ENCODE measurements around the gene TRMT10C. TPM values are rescaled to one million over a fixed set of nuclear protein-coding genes. Genes with fewer than 3 reads are reported as not detected.
"Not testable (repeated sequence)": the region's sequence is repeated elsewhere in the genome, so short reads cannot be mapped to it uniquely, and the experiment has no call there.

Gene TRMT10C
- total RNA-seq, 5 donors from 2014 or later (not counting 1 experiment from before 2014, with no cell fraction given) = 21.4 to 33.3 (median 22.2) TPM

GRCh38 chr3:101553381-101553780 lies 8.3 kb upstream of the TRMT10C start:
- H3K9me3 ChIP-seq; H3K27ac ChIP-seq (ENCODE audit: low read length); H3K4me3 Mint-ChIP-seq; H3K4me1 ChIP-seq (ENCODE audit: control insufficient read depth in 1 of 2, extremely low read depth in 1 of 2, insufficient read depth in 2 of 2, low read length in 2 of 2); H3K27ac Mint-ChIP-seq; H3K27me3 ChIP-seq (replicated peaks in 1 of 2; ENCODE audit: control insufficient read depth in 2 of 2, extremely low read depth in 1 of 2, insufficient read depth in 2 of 2, low read length in 1 of 2); H3K27me3 Mint-ChIP-seq; H3K36me3 ChIP-seq (ENCODE audit: control insufficient read depth in 2 of 2, extremely low read depth in 1 of 2, insufficient read depth in 1 of 2, low read length in 1 of 2); H3K9me3 Mint-ChIP-seq; ATAC-seq (replicated peaks in 1 of 4); H3K36me3 Mint-ChIP-seq; H3K4me3 ChIP-seq (ENCODE audit: control insufficient read depth in 1 of 2, extremely low read depth in 1 of 2, low read length in 1 of 2); H3K4me1 Mint-ChIP-seq; DNase-seq: not testable (repeated sequence)
- POLR2A ChIA-PET = interaction anchor here in 1 of 2 donors (0.6 kb wide), 1 partner anchor 12 kb away, joined by 3 read pairs; no protein-coding TSS in a partner anchor
- WGBS (ENCODE audit: insufficient coverage) = 86% methylated on average over 5 of the region's 5 CpGs
- CTCF ChIA-PET = interaction anchor here in 1 of 2 donors (1.1 kb wide), 1 partner anchor 8 kb away, joined by 3 read pairs; no protein-coding TSS in a partner anchor

- Mint-ChIP-seq H3K27ac (no peak overlapping the region), H3K4me3 (no peak overlapping the region), H3K4me1 (peaks cover 4 to 7% (median 4%) of the 10 kb centered on the region in 3 donors), H3K9me3 (no peaks in the 10 kb centered on the region), H3K27me3 (peaks cover 5 to 11% of the 10 kb centered on the region in 2 donors), H3K36me3 (no peaks in the 10 kb centered on the region)
- 100% methylated on average over 1 of the region's 3 CpGs for WGBS (ENCODE audit: insufficient coverage)
- no peak overlapping the region for H3K4me3 ChIP-seq (ENCODE audit: control insufficient read depth in 1 of 2, extremely low read depth in 1 of 2, low read length in 1 of 2)
- H3K9me3 ChIP-seq = no peaks in the 10 kb centered on the region
- peaks cover 0 to 1% of the 10 kb centered on the region in 2 experiments for H3K4me1 ChIP-seq (ENCODE audit: control insufficient read depth in 1 of 2, extremely low read depth in 1 of 2, insufficient read depth in 2 of 2, low read length in 2 of 2)
- no peak for DNase-seq
- peaks cover 0 to 11% of the 10 kb centered on the region in 2 experiments for H3K27me3 ChIP-seq (replicated peaks in 1 of 2; ENCODE audit: control insufficient read depth in 2 of 2, extremely low read depth in 1 of 2, insufficient read depth in 2 of 2, low read length in 1 of 2)
- H3K36me3 ChIP-seq (ENCODE audit: control insufficient read depth in 2 of 2, extremely low read depth in 1 of 2, insufficient read depth in 1 of 2, low read length in 1 of 2) = no peaks in the 10 kb centered on the region
- ATAC-seq (replicated peaks in 1 of 4) = no peak
- ChIA-PET CTCF (interaction anchor here (0.6 to 0.7 kb wide), 4 partner anchors 16 to 308 kb away, joined by 3 to 6 read pairs (median 4); no protein-coding TSS in a partner anchor), POLR2A (interaction anchor here (0.9 to 1.1 kb wide), 2 partner anchors 9 to 61 kb away, joined by 4 to 5 read pairs; no protein-coding TSS in a partner anchor)
- H3K27ac ChIP-seq (ENCODE audit: low read length) = no peak overlapping the region
These were observed 5.6 kb upstream of the TRMT10C start for GRCh38 chr3:101556064-101556463.

DNA sequence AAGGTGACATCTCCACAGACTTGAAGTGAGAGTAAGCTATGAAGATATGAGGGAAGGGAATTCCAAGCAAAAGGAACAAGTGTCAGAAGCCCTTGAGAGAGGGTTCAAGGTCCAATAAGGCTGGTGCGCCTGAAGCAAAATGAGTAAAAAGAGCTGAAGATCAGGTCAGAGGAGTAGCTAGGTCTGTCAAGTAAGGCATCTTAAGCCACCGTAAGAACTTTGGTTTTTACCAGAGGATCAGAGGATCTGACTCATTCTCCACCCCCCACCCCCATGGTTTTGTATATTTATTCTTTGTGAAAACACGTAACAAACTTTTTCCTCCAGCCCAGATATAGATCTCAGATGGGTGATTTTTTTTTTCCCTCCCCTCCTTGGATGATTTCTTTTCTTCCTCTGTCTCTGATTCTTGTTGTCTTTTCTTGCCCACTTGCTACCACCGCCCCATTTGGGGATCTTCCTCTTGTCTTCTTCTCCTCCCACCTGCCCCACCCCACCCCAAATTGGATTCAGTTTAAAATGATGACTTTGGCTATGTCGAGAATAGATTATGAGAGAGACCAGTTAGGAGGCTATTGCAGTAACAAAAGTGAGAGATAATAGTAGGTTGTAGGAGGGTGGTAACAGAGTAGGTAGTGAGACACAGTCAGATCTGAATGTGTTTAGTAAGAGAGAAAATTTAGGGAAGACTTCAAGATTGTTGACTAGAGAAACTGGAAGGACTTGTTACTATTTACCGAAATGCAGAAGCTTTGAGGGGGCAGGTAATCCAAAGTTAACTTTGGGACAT lies 6.1 kb downstream of the TRMT10C start:
- H3K4me1 Mint-ChIP-seq = peaks cover 56 to 66% (median 60%) of the 10 kb centered on the region in 3 donors
- H3K27me3 Mint-ChIP-seq = no peaks in the 10 kb centered on the region
- ATAC-seq (replicated peaks in 1 of 4) = no peak
- no peak overlapping the region for H3K4me3 Mint-ChIP-seq
- peaks cover 28% of the 10 kb centered on the region for H3K36me3 Mint-ChIP-seq
- POLR2A ChIA-PET = interaction anchor here in 1 of 2 donors (0.7 kb wide), 1 partner anchor 317 kb away, joined by 3 read pairs; no protein-coding TSS in a partner anchor
- H3K27ac Mint-ChIP-seq = peak overlapping the region in 1 of 2 donors; percentile 8
- no peak overlapping the region for H3K27ac ChIP-seq (ENCODE audit: low read length)
- H3K36me3 ChIP-seq (ENCODE audit: control insufficient read depth in 2 of 2, extremely low read depth in 1 of 2, insufficient read depth in 1 of 2, low read length in 1 of 2) = peaks cover 0 to 34% of the 10 kb centered on the region in 2 donors
- peaks cover 15 to 29% of the 10 kb centered on the region in 2 experiments for H3K4me1 ChIP-seq (ENCODE audit: control insufficient read depth in 1 of 2, extremely low read depth in 1 of 2, insufficient read depth in 2 of 2, low read length in 2 of 2)
- CTCF ChIA-PET = interaction anchor here in 1 of 2 donors (0.5 to 0.8 kb wide), 3 partner anchors 15 to 152 kb away, joined by 3 to 6 read pairs (median 4); no protein-coding TSS in a partner anchor
- H3K4me3 ChIP-seq (ENCODE audit: control insufficient read depth in 1 of 2, extremely low read depth in 1 of 2, low read length in 1 of 2) = no peak overlapping the region
- H3K9me3 ChIP-seq = no peaks in the 10 kb centered on the region
- 45% methylated on average over 2 of the region's 6 CpGs for WGBS (ENCODE audit: insufficient coverage)
- H3K9me3 Mint-ChIP-seq = no peaks in the 10 kb centered on the region
- H3K27me3 ChIP-seq (replicated peaks in 1 of 2; ENCODE audit: control insufficient read depth in 2 of 2, extremely low read depth in 1 of 2, insufficient read depth in 2 of 2, low read length in 1 of 2) = no peaks in the 10 kb centered on the region
- DNase-seq = no peak

- H3K4me1 Mint-ChIP-seq = peaks cover 60 to 68% (median 62%) of the 10 kb centered on the region in 3 donors
- peak overlapping the region; percentile 2 for H3K27ac ChIP-seq (ENCODE audit: low read length)
These were observed 9.6 kb downstream of the TRMT10C start for GRCh38 chr3:101571028-101571895.

GRCh38 chr3:101573449-101574387 lies 12.1 kb downstream of the TRMT10C start, which contains the start of gene PCNP:
Gene PCNP (plus strand): TSS chr3:101574180. CDS start chr3:101574216, 36 bp downstream.
- Mint-ChIP-seq H3K4me1 (peaks cover 65 to 74% (median 72%) of the 10 kb centered on the region in 3 donors), H3K9me3 (no peaks in the 10 kb centered on the region), H3K4me3 (peak within 1 kb of the TSS; percentile 86 to 96 (median 94)), H3K27me3 (no peaks in the 10 kb centered on the region), H3K27ac (peak within 1 kb of the TSS; percentile 96), H3K36me3 (peaks cover 10% of the 10 kb centered on the region)
- Histone ChIP-seq H3K36me3 (ENCODE audit: control insufficient read depth in 2 of 2, extremely low read depth in 1 of 2, insufficient read depth in 1 of 2, low read length in 1 of 2) (peaks cover 0 to 4% of the 10 kb centered on the region in 2 donors), H3K27ac (ENCODE audit: low read length) (peak within 1 kb of the TSS; percentile 97), H3K4me1 (ENCODE audit: control insufficient read depth in 1 of 2, extremely low read depth in 1 of 2, insufficient read depth in 2 of 2, low read length in 2 of 2) (peaks cover 28 to 37% of the 10 kb centered on the region in 2 experiments), H3K4me3 (ENCODE audit: control insufficient read depth in 1 of 2, extremely low read depth in 1 of 2, low read length in 1 of 2) (peak within 1 kb of the TSS; percentile 85 to 90), H3K27me3 (replicated peaks in 1 of 2; ENCODE audit: control insufficient read depth in 2 of 2, extremely low read depth in 1 of 2, insufficient read depth in 2 of 2, low read length in 1 of 2) (no peaks in the 10 kb centered on the region), H3K9me3 (no peaks in the 10 kb centered on the region)
- 0% methylated on average over 25 of the region's 47 CpGs for WGBS (ENCODE audit: insufficient coverage)
- ATAC-seq (replicated peaks in 1 of 4) (peak; percentile 82 to 90 (median 84)), DNase-seq (peak; percentile 97 to 100 (median 99))
- ChIA-PET POLR2A (interaction anchor here (0.5 to 3.2 kb wide), 25 partner anchors 9 to 860 kb away, joined by 3 to 23 read pairs (median 5); partner anchors contain the start of genes CEP97 (in 1 of the 2) and TRMT10C (in 1 of the 2)), CTCF (interaction anchor here (0.5 to 2.0 kb wide), 17 partner anchors 9 to 848 kb away, joined by 3 to 14 read pairs (median 5); partner anchors contain the start of genes CEP97 (in 1 of the 2), RPL24 (in 1 of the 2), SENP7 (in 1 of the 2) and TRMT10C (in 1 of the 2))

More at GRCh38 chr3:101571028-101571895, 9.6 kb downstream of the TRMT10C start:
- ChIA-PET CTCF (interaction anchor here in 1 of 2 donors (0.6 to 1.4 kb wide), 5 partner anchors 53 to 749 kb away, joined by 3 to 6 read pairs (median 5); no protein-coding TSS in a partner anchor), POLR2A (interaction anchor here (0.6 to 2.5 kb wide), 4 partner anchors 8 to 220 kb away, joined by 5 to 7 read pairs (median 6); partner anchors contain the start of gene TRMT10C (in 2 of the 2))
- Histone ChIP-seq H3K9me3 (no peaks in the 10 kb centered on the region), H3K36me3 (ENCODE audit: control insufficient read depth in 2 of 2, extremely low read depth in 1 of 2, insufficient read depth in 1 of 2, low read length in 1 of 2) (peaks cover 0 to 14% of the 10 kb centered on the region in 2 donors), H3K4me3 (ENCODE audit: control insufficient read depth in 1 of 2, extremely low read depth in 1 of 2, low read length in 1 of 2) (peak overlapping the region in 1 of 2 donors; percentile 17), H3K4me1 (ENCODE audit: control insufficient read depth in 1 of 2, extremely low read depth in 1 of 2, insufficient read depth in 2 of 2, low read length in 2 of 2) (peaks cover 19 to 35% of the 10 kb centered on the region in 2 experiments), H3K27me3 (replicated peaks in 1 of 2; ENCODE audit: control insufficient read depth in 2 of 2, extremely low read depth in 1 of 2, insufficient read depth in 2 of 2, low read length in 1 of 2) (no peaks in the 10 kb centered on the region)
- H3K27ac Mint-ChIP-seq = peak overlapping the region; percentile 61 to 90
- ATAC-seq (replicated peaks in 1 of 4) (peak in 2 of 4 experiments; percentile 4 to 16), DNase-seq (peak in 9 of 35 experiments; percentile 6 to 48 (median 16))
- peak overlapping the region in 1 of 3 donors; percentile 46 for H3K4me3 Mint-ChIP-seq
- WGBS (ENCODE audit: insufficient coverage) = 0% methylated on average over 3 of the region's 9 CpGs
- peaks cover 14% of the 10 kb centered on the region for H3K36me3 Mint-ChIP-seq
- no peaks in the 10 kb centered on the region for H3K27me3 Mint-ChIP-seq
- H3K9me3 Mint-ChIP-seq = no peaks in the 10 kb centered on the region

Data from T-cell (primary cell).